Naive thymus-derived CD8-positive, alpha-beta T cell (primary cell): Measurements from ENCODE around the gene CCR5. TPM values are rescaled to one million over a fixed set of nuclear protein-coding genes. Genes with fewer than 3 reads are reported as not detected.

Source experiments
- ATAC-seq, 2 donors: fragments of 150-1000 bp; cut with Tn5 transposase in 1 of 2; sonication (Bioruptor Pico), chemical (Tn5 transposase) in 1 of 2; 1 replicate in 1 of 2; 2 replicates in 1 of 2; pipeline ENCODE4 v1.10.0; 2021; ENCODE audit warnings: mild to moderate bottlenecking in 2 of 2, moderate library complexity in 2 of 2
- POLR2A ChIA-PET: fragments of 350-600 bp; sonication (Branson Sonifier 250); formaldehyde crosslinking; loops from one replicate; lab custom pipeline; 2021; ENCODE audit warnings: antibody characterized with exemption; lab: Charles Lee
- DNase-seq, 10 donors: peaks; one replicate each; pipeline versions ENCODE4 v3.0.0 to v3.0.0-alpha.2; 2020 to 2022
- H3K27ac Mint-ChIP-seq, 10 donors: one replicate each; pipeline ENCODE4 v1.8.0; 2020 to 2022; ENCODE audit warnings: mild to moderate bottlenecking in 10 of 10, mixed read lengths in 10 of 10, moderate library complexity in 4 of 10, inconsistent platforms in 1 of 10
- H3K27me3 Mint-ChIP-seq, 5 donors: one replicate each; pipeline ENCODE4 v1.8.0; 2021 to 2022; ENCODE audit warnings: mixed read lengths in 5 of 5
- H3K36me3 Mint-ChIP-seq, 3 donors: one replicate each; pipeline ENCODE4 v1.8.0; 2020 to 2022; ENCODE audit warnings: mixed read lengths in 3 of 3, mild to moderate bottlenecking in 2 of 3, inconsistent platforms in 1 of 3
- H3K4me1 Mint-ChIP-seq, 4 donors: one replicate each; pipeline ENCODE4 v1.8.0; 2021 to 2022; ENCODE audit warnings: mixed read lengths in 4 of 4
- H3K4me3 Mint-ChIP-seq, 10 donors: one replicate each; pipeline ENCODE4 v1.8.0; 2020 to 2022; ENCODE audit warnings: mild to moderate bottlenecking in 10 of 10, mixed read lengths in 10 of 10, moderate library complexity in 6 of 10, inconsistent platforms in 1 of 10
- H3K9me3 Mint-ChIP-seq, 9 donors: one replicate each; pipeline ENCODE4 v1.8.0; 2020 to 2022; ENCODE audit warnings: mixed read lengths in 9 of 9, mild to moderate bottlenecking in 3 of 9, inconsistent platforms in 1 of 9, moderate library complexity in 1 of 9
- polyA plus RNA-seq, 3 donors: library from polyadenylated mRNA; unstranded; fragments of 300-500 nt; fragmentation: Illumina TruSeq; gene quantifications; one replicate each; pipeline ENCODE4 v1.2.3, GENCODE V29; 2021
- total RNA-seq, 8 experiments: library from RNA in 2 of 8; stranded (reverse) in 2 of 8; gene quantifications; one replicate each; pipeline ENCODE4 v1.2.3 and lab custom pipeline; 2021 to 2026

The CCR5 gene
- total and polyA plus RNA-seq, 5 experiments from 2014 or later = 0.23 to 4.5 (median 0.37) TPM; not detected in 1

DNA sequence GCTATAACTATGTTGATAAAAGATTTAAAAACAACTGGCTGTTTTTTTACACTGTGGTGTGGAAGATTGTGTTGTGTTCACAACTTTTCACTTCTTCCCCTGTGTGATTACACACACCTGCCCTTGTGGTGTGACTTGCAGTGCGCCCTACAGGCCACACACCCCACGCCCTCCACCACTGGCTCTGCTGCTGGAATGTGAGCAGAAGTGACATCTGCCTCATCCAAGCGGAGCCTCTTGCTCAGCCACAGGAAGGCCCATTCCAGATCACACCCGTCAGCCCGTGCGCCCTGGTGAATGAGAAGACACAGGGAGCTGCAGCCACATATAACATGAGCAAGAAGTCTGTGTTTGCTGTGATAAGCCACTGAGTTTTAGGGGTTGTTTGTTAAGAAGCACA, 9.8 kb upstream of the CCR5 start:
- Mint-ChIP-seq H3K4me3 (peak overlapping the region in 2 of 10 donors; percentile 2 to 17), H3K27me3 (peaks cover 0 to 14% (median 0%) of the 10 kb centered on the region in 5 donors), H3K27ac (peak overlapping the region in 1 of 10 donors; percentile 25), H3K36me3 (no peaks in the 10 kb centered on the region), H3K9me3 (no peaks in the 10 kb centered on the region), H3K4me1 (peaks cover 0 to 42% (median 3%) of the 10 kb centered on the region in 4 donors)
- DNase-seq (no peak), ATAC-seq (no peak)
- POLR2A ChIA-PET = no interaction called here

DNA sequence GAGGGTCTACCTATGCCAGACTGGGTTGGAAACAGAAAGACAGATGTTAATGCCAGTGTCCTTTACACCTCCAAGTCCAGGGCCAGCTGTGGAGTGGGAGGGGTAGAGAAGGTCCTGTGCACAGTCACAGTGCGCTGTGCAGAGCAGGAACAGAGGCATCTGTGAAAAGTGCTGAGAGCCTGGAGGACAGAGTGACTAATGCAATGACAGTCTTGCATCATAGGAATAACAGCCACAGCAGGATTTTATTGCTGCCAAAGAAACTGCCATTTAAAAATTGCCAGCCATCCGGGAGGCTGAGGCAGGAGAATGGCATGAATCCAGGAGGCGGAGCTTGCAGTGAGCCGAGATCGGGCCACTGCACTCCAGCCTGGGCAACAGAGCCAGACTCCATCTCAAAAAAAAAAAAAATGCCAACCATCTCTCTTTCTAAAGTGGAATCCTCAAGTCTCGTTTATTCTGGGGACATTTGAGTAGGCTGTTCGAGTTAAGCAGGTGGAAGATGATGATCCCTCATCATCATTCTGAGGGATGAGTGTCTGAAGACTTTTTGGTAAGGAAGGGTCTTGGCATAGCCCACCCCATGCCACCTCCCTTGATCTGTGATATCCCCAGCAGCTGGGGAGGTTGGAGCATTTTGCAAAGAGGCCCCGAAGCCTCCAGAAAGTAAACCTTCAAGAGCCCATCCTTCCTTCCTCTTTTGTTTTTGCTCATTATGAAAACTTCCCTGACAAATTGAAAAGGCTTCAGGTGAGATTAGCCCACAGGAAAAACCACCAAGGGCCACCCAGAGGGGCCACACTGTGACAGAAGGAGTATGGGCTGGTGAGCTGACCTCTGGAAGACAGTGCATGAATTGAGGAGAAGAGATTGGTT, 9.1 kb upstream of the CCR5 start:
- H3K4me3 Mint-ChIP-seq = no peak overlapping the region
- peaks cover 0 to 9% (median 0%) of the 10 kb centered on the region in 5 donors for H3K27me3 Mint-ChIP-seq
- ATAC-seq (no peak), DNase-seq (no peak)
- H3K9me3 Mint-ChIP-seq = no peaks in the 10 kb centered on the region
- H3K36me3 Mint-ChIP-seq = no peaks in the 10 kb centered on the region
- H3K27ac Mint-ChIP-seq = peak overlapping the region in 4 of 10 donors; percentile 25 to 66 (median 36)
- POLR2A ChIA-PET = no interaction called here
- peaks cover 0 to 40% (median 3%) of the 10 kb centered on the region in 4 donors for H3K4me1 Mint-ChIP-seq

DNA sequence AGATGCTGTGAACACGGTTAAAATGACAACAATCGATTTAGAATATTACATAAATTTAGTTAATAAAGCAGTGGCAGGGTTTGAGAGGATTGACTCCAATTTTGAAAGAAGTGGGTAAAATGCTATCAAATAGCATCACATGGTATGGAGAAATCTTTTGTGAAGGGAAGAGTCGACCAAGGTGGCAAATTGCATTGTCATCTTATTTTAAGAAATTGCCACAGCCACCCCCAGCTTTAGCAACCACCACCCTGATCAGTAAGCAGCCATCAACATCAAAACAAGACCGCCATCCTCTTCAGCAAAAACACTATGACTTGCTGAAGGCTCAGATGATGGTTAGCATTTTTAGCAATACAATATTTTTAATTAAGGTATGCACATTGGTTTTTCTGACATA, 5.7 kb upstream of the CCR5 start:
- POLR2A ChIA-PET = interaction anchor here (0.6 kb wide), 1 partner anchor 24 kb away, joined by 3 read pairs; no protein-coding TSS in a partner anchor
- no peak overlapping the region for H3K4me3 Mint-ChIP-seq
- ATAC-seq = no peak
- no peak overlapping the region for H3K27ac Mint-ChIP-seq
- no peaks in the 10 kb centered on the region for H3K36me3 Mint-ChIP-seq
- H3K4me1 Mint-ChIP-seq = peaks cover 2 to 45% (median 16%) of the 10 kb centered on the region in 4 donors
- no peak for DNase-seq
- no peaks in the 10 kb centered on the region for H3K9me3 Mint-ChIP-seq
- H3K27me3 Mint-ChIP-seq = no peaks in the 10 kb centered on the region

DNA sequence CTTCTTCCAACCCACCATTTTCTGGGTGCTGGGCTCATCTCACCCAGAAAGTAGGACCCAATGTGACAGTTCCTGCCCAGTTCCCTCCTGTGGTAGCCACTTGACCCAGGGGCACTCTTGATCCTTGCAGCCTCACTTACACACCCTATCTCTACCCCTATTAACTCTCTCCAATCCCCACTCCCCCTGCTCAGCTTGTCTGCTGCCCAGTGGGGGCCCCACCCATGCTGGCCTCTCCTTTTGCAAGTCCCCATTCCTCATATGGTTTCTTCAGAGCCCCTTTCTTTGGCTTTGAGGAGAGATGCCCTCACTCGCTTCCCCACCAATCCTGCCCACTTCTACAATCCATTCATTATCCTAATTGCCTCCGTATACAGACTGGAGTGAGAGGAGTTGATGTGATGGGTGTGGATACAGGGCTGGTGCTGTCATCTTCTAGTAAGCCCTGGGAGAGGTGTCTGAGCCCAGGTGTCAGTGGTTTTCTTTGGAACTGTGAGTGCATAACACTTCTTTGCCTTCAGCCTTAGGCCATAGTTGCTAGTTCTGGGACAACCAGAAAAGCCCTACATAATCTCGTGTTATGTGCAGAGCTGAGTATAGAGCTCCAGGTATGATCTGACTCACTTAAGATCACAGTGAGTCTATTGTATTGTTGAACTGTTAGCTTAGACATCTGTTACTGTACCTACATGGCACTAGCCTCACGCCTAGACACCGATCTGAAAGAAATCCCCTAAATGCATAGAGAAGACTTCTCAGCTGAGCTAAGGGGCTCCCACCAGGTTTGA, 4.8 kb upstream of the CCR5 start:
- Mint-ChIP-seq H3K4me1 (peaks cover 7 to 43% (median 22%) of the 10 kb centered on the region in 4 donors), H3K36me3 (no peaks in the 10 kb centered on the region)

DNA sequence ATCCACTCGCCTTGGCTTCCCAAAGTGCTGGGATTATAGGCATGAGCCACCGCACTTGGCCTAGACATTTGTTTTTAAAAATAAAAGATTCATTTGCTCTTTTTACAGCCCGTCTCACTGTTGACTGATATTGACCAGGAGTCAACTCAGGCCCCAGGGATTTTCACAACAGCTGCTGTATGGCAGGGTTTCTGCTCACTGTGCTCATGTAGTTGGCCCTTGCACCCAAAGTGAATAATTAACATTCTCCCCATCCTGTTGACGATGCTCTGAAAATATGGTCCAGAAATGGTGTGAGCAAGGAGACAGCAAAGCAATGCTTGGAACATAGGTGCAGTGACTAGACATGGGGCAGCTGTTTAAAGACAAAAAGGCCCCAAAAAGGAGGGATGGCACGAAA, 2.9 kb upstream of the CCR5 start:
- ATAC-seq = no peak
- Mint-ChIP-seq H3K4me1 (peaks cover 7 to 46% (median 23%) of the 10 kb centered on the region in 4 donors), H3K36me3 (no peaks in the 10 kb centered on the region), H3K27me3 (no peaks in the 10 kb centered on the region), H3K27ac (peak overlapping the region in 3 of 10 donors; percentile 68 to 90 (median 69)), H3K4me3 (peak overlapping the region in 1 of 10 donors; percentile 62), H3K9me3 (no peaks in the 10 kb centered on the region)
- no peak for DNase-seq
- POLR2A ChIA-PET = no interaction called here

More for the DNA sequence above, 4.8 kb upstream of the CCR5 start:
- no peaks in the 10 kb centered on the region for H3K9me3 Mint-ChIP-seq
- H3K27me3 Mint-ChIP-seq = no peaks in the 10 kb centered on the region
- DNase-seq (no peak), ATAC-seq (no peak)
- H3K4me3 Mint-ChIP-seq = no peak overlapping the region
- POLR2A ChIA-PET = no interaction called here
- H3K27ac Mint-ChIP-seq = peak overlapping the region in 2 of 10 donors; percentile 7 to 25

DNA sequence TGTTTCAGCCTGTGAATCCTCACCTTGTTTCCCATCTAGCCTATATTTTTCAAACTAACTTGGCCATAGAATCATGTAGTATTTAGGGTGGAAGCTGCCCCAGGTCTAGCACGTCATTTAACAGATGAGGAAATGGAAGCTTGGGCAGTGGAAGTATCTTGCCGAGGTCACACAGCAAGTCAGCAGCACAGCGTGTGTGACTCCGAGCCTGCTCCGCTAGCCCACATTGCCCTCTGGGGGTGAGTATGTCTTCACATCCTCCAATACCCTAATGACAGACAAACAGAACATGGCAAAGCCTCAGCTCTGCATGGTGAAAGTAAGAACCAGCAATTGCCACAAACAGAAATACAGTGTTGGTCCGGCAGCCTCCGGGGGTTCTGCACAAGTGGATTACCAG, 2.2 kb upstream of the CCR5 start:
- H3K4me3 Mint-ChIP-seq = peak overlapping the region in 4 of 10 donors; percentile 11 to 52 (median 28)
- H3K27me3 Mint-ChIP-seq = peaks cover 0 to 3% (median 0%) of the 10 kb centered on the region in 5 donors
- no peaks in the 10 kb centered on the region for H3K9me3 Mint-ChIP-seq
- DNase-seq = peak in 5 of 10 donors; percentile 23 to 45 (median 43)
- ATAC-seq = peak; percentile 39 to 63
- peak overlapping the region in 4 of 10 donors; percentile 25 to 90 (median 60) for H3K27ac Mint-ChIP-seq
- H3K36me3 Mint-ChIP-seq = no peaks in the 10 kb centered on the region
- peaks cover 9 to 48% (median 23%) of the 10 kb centered on the region in 4 donors for H3K4me1 Mint-ChIP-seq
- POLR2A ChIA-PET = no interaction called here

DNA sequence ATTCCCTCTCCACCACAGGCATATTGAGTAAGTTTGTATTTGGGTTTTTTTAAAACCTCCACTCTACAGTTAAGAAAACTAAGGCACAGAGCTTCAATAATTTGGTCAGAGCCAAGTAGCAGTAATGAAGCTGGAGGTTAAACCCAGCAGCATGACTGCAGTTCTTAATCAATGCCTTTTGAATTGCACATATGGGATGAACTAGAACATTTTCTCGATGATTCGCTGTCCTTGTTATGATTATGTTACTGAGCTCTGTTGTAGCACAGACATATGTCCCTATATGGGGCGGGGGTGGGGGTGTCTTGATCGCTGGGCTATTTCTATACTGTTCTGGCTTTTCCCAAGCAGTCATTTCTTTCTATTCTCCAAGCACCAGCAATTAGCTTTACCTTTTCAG, 1.6 kb upstream of the CCR5 start:
- H3K36me3 Mint-ChIP-seq = no peaks in the 10 kb centered on the region
- peaks cover 0 to 3% (median 0%) of the 10 kb centered on the region in 5 donors for H3K27me3 Mint-ChIP-seq
- H3K4me1 Mint-ChIP-seq = peaks cover 9 to 50% (median 23%) of the 10 kb centered on the region in 4 donors
- POLR2A ChIA-PET = interaction anchor here (1.0 kb wide), 1 partner anchor 10 kb away, joined by 3 read pairs; no protein-coding TSS in a partner anchor
- DNase-seq (no peak), ATAC-seq (no peak)
- H3K4me3 Mint-ChIP-seq = peak overlapping the region in 2 of 10 donors; percentile 2 to 18
- peak overlapping the region in 3 of 10 donors; percentile 24 to 85 (median 69) for H3K27ac Mint-ChIP-seq
- no peaks in the 10 kb centered on the region for H3K9me3 Mint-ChIP-seq

DNA sequence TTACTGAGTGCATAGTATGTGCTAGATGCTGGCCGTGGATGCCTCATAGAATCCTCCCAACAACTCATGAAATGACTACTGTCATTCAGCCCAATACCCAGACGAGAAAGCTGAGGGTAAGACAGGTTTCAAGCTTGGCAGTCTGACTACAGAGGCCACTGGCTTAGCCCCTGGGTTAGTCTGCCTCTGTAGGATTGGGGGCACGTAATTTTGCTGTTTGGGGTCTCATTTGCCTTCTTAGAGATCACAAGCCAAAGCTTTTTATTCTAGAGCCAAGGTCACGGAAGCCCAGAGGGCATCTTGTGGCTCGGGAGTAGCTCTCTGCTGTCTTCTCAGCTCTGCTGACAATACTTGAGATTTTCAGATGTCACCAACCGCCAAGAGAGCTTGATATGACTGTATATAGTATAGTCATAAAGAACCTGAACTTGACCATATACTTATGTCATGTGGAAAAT, 1.0 kb upstream of the CCR5 start:
- Mint-ChIP-seq H3K36me3 (no peaks in the 10 kb centered on the region), H3K9me3 (no peaks in the 10 kb centered on the region), H3K4me3 (peak overlapping the region in 1 of 10 donors; percentile 19), H3K27me3 (peaks cover 0 to 7% (median 3%) of the 10 kb centered on the region in 5 donors), H3K27ac (peak overlapping the region in 5 of 10 donors; percentile 25 to 85 (median 53)), H3K4me1 (peaks cover 12 to 55% (median 28%) of the 10 kb centered on the region in 4 donors)
- DNase-seq (no peak), ATAC-seq (no peak)
- POLR2A ChIA-PET = interaction anchor here (1.0 kb wide), 1 partner anchor 10 kb away, joined by 3 read pairs; no protein-coding TSS in a partner anchor

DNA sequence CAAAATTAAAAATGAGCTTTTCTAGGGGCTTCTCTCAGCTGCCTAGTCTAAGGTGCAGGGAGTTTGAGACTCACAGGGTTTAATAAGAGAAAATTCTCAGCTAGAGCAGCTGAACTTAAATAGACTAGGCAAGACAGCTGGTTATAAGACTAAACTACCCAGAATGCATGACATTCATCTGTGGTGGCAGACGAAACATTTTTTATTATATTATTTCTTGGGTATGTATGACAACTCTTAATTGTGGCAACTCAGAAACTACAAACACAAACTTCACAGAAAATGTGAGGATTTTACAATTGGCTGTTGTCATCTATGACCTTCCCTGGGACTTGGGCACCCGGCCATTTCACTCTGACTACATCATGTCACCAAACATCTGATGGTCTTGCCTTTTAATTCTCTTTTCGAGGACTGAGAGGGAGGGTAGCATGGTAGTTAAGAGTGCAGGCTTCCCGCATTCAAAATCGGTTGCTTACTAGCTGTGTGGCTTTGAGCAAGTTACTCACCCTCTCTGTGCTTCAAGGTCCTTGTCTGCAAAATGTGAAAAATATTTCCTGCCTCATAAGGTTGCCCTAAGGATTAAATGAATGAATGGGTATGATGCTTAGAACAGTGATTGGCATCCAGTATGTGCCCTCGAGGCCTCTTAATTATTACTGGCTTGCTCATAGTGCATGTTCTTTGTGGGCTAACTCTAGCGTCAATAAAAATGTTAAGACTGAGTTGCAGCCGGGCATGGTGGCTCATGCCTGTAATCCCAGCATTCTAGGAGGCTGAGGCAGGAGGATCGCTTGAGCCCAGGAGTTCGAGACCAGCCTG, 984 bp downstream of the CCR5 start:
- Mint-ChIP-seq H3K4me1 (peaks cover 12 to 67% (median 40%) of the 10 kb centered on the region in 4 donors), H3K36me3 (no peaks in the 10 kb centered on the region), H3K27me3 (peaks cover 0 to 7% (median 3%) of the 10 kb centered on the region in 5 donors), H3K4me3 (peak overlapping the region in 3 of 10 donors; percentile 38 to 70 (median 57)), H3K9me3 (no peaks in the 10 kb centered on the region), H3K27ac (peak overlapping the region in 3 of 10 donors; percentile 48 to 78 (median 75))
- POLR2A ChIA-PET = interaction anchor here (1.0 kb wide), 1 partner anchor 95 kb away, joined by 3 read pairs; no protein-coding TSS in a partner anchor
- DNase-seq = no peak
- no peak for ATAC-seq

DNA sequence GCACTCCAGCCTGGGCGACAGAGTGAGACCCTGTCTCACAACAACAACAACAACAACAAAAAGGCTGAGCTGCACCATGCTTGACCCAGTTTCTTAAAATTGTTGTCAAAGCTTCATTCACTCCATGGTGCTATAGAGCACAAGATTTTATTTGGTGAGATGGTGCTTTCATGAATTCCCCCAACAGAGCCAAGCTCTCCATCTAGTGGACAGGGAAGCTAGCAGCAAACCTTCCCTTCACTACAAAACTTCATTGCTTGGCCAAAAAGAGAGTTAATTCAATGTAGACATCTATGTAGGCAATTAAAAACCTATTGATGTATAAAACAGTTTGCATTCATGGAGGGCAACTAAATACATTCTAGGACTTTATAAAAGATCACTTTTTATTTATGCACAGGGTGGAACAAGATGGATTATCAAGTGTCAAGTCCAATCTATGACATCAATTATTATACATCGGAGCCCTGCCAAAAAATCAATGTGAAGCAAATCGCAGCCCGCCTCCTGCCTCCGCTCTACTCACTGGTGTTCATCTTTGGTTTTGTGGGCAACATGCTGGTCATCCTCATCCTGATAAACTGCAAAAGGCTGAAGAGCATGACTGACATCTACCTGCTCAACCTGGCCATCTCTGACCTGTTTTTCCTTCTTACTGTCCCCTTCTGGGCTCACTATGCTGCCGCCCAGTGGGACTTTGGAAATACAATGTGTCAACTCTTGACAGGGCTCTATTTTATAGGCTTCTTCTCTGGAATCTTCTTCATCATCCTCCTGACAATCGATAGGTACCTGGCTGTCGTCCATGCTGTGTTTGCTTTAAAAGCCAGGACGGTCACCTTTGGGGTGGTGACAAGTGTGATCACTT, 2.0 kb downstream of the CCR5 start:
- peak in 2 of 10 donors; percentile 20 to 27 for DNase-seq
- H3K36me3 Mint-ChIP-seq = no peaks in the 10 kb centered on the region
- H3K27ac Mint-ChIP-seq = peak overlapping the region in 4 of 10 donors; percentile 3 to 83 (median 47)
- H3K4me3 Mint-ChIP-seq = peak overlapping the region in 4 of 10 donors; percentile 22 to 70 (median 48)
- ATAC-seq = no peak
- peaks cover 0 to 7% (median 3%) of the 10 kb centered on the region in 5 donors for H3K27me3 Mint-ChIP-seq
- peaks cover 12 to 68% (median 41%) of the 10 kb centered on the region in 4 donors for H3K4me1 Mint-ChIP-seq
- POLR2A ChIA-PET = interaction anchor here (1.0 kb wide), 1 partner anchor 96 kb away, joined by 3 read pairs; no protein-coding TSS in a partner anchor
- H3K9me3 Mint-ChIP-seq = no peaks in the 10 kb centered on the region

DNA sequence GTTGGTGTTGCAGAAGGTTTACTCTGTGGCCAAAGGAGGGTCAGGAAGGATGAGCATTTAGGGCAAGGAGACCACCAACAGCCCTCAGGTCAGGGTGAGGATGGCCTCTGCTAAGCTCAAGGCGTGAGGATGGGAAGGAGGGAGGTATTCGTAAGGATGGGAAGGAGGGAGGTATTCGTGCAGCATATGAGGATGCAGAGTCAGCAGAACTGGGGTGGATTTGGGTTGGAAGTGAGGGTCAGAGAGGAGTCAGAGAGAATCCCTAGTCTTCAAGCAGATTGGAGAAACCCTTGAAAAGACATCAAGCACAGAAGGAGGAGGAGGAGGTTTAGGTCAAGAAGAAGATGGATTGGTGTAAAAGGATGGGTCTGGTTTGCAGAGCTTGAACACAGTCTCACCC, 4.0 kb downstream of the CCR5 start:
- Mint-ChIP-seq H3K9me3 (no peaks in the 10 kb centered on the region), H3K36me3 (no peaks in the 10 kb centered on the region), H3K27me3 (peaks cover 0 to 7% (median 3%) of the 10 kb centered on the region in 5 donors), H3K27ac (peak overlapping the region in 4 of 10 donors; percentile 12 to 88 (median 68)), H3K4me3 (peak overlapping the region in 2 of 10 donors; percentile 13 to 75), H3K4me1 (peaks cover 12 to 52% (median 35%) of the 10 kb centered on the region in 4 donors)
- no peak for ATAC-seq
- DNase-seq = no peak
- POLR2A ChIA-PET = no interaction called here
